HUES64 (cell line): ENCODE results near the gene MPPED2.
A peak's percentile ranks its signal among the peaks of the same experiment; 100 is the strongest.

Experiments used
- H3K27ac ChIP-seq: 2 replicates; pipeline ENCODE4 v1.7.0; 2013; ENCODE audit warnings: low read depth, low read length, inconsistent platforms
- H3K27me3 ChIP-seq: 2 replicates; pipeline ENCODE4 v1.6.1; 2013; ENCODE audit warnings: mild to moderate bottlenecking, low read length; ENCODE audit not compliant: insufficient read depth
- H3K36me3 ChIP-seq: 2 replicates; pipeline ENCODE4 v1.6.1; 2013; ENCODE audit warnings: mild to moderate bottlenecking, low read length; ENCODE audit not compliant: insufficient read depth
- H3K4me1 ChIP-seq: 2 replicates; pipeline ENCODE4 v1.6.1; 2013; ENCODE audit warnings: mild to moderate bottlenecking, low read length, moderate library complexity; ENCODE audit not compliant: insufficient read depth
- H3K4me3 ChIP-seq: 2 replicates; pipeline ENCODE4 v1.5.1; 2013; ENCODE audit warnings: mild to moderate bottlenecking, low read length, moderate library complexity
- H3K9ac ChIP-seq: 2 replicates; pipeline ENCODE4 v1.6.1; 2013; ENCODE audit warnings: mild to moderate bottlenecking, low read depth, low read length
- H3K9me3 ChIP-seq: 2 replicates; pipeline ENCODE4 v1.6.1; 2013; ENCODE audit warnings: low read depth, low read length; ENCODE audit not compliant: insufficient read depth
- WGBS: fragments of 150-250, 120-280 bp; methylation state at CpG from one replicate; pipeline ENCODE4 v1.1.7; 2013; ENCODE audit warnings: missing lambda C conversion rate; 5-methylcytosine and 5-hydroxymethylcytosine counted together

Gene MPPED2

GRCh38 chr11:30483056-30483455 lies 103.1 kb downstream of the MPPED2 start:
- WGBS: 44% methylated on average over 3 of the region's 3 CpGs
- no peak overlapping the region for H3K4me3 ChIP-seq
- no peaks in the 10 kb centered on the region for H3K36me3 ChIP-seq
- H3K27ac ChIP-seq: no peak overlapping the region
- H3K9ac ChIP-seq: no peak overlapping the region
- no peaks in the 10 kb centered on the region for H3K9me3 ChIP-seq
- no peaks in the 10 kb centered on the region for H3K27me3 ChIP-seq
- H3K4me1 ChIP-seq: peaks cover 51% of the 10 kb centered on the region

- Histone ChIP-seq H3K4me3 (no peak overlapping the region), H3K27me3 (no peaks in the 10 kb centered on the region), H3K9ac (no peak overlapping the region), H3K4me1 (peaks cover 60% of the 10 kb centered on the region), H3K9me3 (no peaks in the 10 kb centered on the region), H3K36me3 (no peaks in the 10 kb centered on the region), H3K27ac (no peak overlapping the region; the same call in 1 of the 2 replicates)
- WGBS: 91% methylated on average over 4 of the region's 4 CpGs
These were observed 104.4 kb downstream of the MPPED2 start for GRCh38 chr11:30481796-30482195.

GRCh38 chr11:30481330-30481729 lies 104.8 kb downstream of the MPPED2 start:
- WGBS: 50% methylated on average over 5 of the region's 5 CpGs
- Histone ChIP-seq H3K4me1 (peaks cover 61% of the 10 kb centered on the region), H3K27ac (peak overlapping the region; percentile 13; the same call in 1 of the 2 replicates)

GRCh38 chr11:30479899-30480298 lies 106.3 kb downstream of the MPPED2 start:
- Histone ChIP-seq H3K4me3 (peak overlapping the region; percentile 17; the same call in 1 of the 2 replicates), H3K4me1 (peaks cover 61% of the 10 kb centered on the region), H3K9ac (peak overlapping the region; percentile 48; the same call in 1 of the 2 replicates), H3K27ac (peak overlapping the region; percentile 50), H3K27me3 (no peaks in the 10 kb centered on the region), H3K36me3 (no peaks in the 10 kb centered on the region), H3K9me3 (no peaks in the 10 kb centered on the region)
- 37% methylated on average over 4 of the region's 4 CpGs for WGBS

More at GRCh38 chr11:30481330-30481729, 104.8 kb downstream of the MPPED2 start:
- H3K4me3 ChIP-seq: no peak overlapping the region
- H3K9ac ChIP-seq: no peak overlapping the region
- no peaks in the 10 kb centered on the region for H3K27me3 ChIP-seq
- H3K9me3 ChIP-seq: no peaks in the 10 kb centered on the region
- no peaks in the 10 kb centered on the region for H3K36me3 ChIP-seq

GRCh38 chr11:30478923-30479322 lies 107.2 kb downstream of the MPPED2 start:
- Histone ChIP-seq H3K27me3 (no peaks in the 10 kb centered on the region), H3K4me1 (peaks cover 61% of the 10 kb centered on the region)
- 74% methylated on average over 1 of the region's 3 CpGs for WGBS

GRCh38 chr11:30477061-30477460 lies 109.1 kb downstream of the MPPED2 start:
- H3K36me3 ChIP-seq: no peaks in the 10 kb centered on the region
- no peak overlapping the region for H3K4me3 ChIP-seq

More at GRCh38 chr11:30478923-30479322, 107.2 kb downstream of the MPPED2 start:
- Histone ChIP-seq H3K9ac (peak overlapping the region; percentile 12; the same call in 1 of the 2 replicates), H3K36me3 (no peaks in the 10 kb centered on the region), H3K9me3 (no peaks in the 10 kb centered on the region), H3K27ac (peak overlapping the region; percentile 7), H3K4me3 (no peak overlapping the region)

GRCh38 chr11:30474151-30474954 lies 111.8 kb downstream of the MPPED2 start:
- no peak overlapping the region for H3K9ac ChIP-seq
- H3K4me3 ChIP-seq: no peak overlapping the region
- H3K9me3 ChIP-seq: no peaks in the 10 kb centered on the region
- peaks cover 22% of the 10 kb centered on the region for H3K4me1 ChIP-seq
- WGBS: 86% methylated on average over 4 of the region's 4 CpGs
- H3K36me3 ChIP-seq: no peaks in the 10 kb centered on the region
- H3K27me3 ChIP-seq: no peaks in the 10 kb centered on the region
- no peak overlapping the region for H3K27ac ChIP-seq

More at GRCh38 chr11:30477061-30477460, 109.1 kb downstream of the MPPED2 start:
- Histone ChIP-seq H3K4me1 (peaks cover 49% of the 10 kb centered on the region), H3K27me3 (no peaks in the 10 kb centered on the region), H3K9me3 (no peaks in the 10 kb centered on the region), H3K27ac (no peak overlapping the region), H3K9ac (no peak overlapping the region)

GRCh38 chr11:30471244-30471643 lies 114.9 kb downstream of the MPPED2 start:
- peaks cover 10% of the 10 kb centered on the region; the same call in 1 of the 2 replicates for H3K4me1 ChIP-seq
- H3K27me3 ChIP-seq: no peaks in the 10 kb centered on the region
- WGBS: 92% methylated on average over 2 of the region's 2 CpGs
- H3K9me3 ChIP-seq: no peaks in the 10 kb centered on the region
- H3K36me3 ChIP-seq: no peaks in the 10 kb centered on the region
- no peak overlapping the region for H3K27ac ChIP-seq
- no peak overlapping the region for H3K4me3 ChIP-seq
- H3K9ac ChIP-seq: no peak overlapping the region

GRCh38 chr11:30468881-30469280 lies 117.3 kb downstream of the MPPED2 start:
- no peak overlapping the region for H3K4me3 ChIP-seq
- H3K4me1 ChIP-seq: peaks cover 10% of the 10 kb centered on the region; the same call in 1 of the 2 replicates

GRCh38 chr11:30467176-30467575 lies 119.0 kb downstream of the MPPED2 start:
- Histone ChIP-seq H3K4me1 (peaks cover 22% of the 10 kb centered on the region), H3K36me3 (no peaks in the 10 kb centered on the region), H3K27me3 (no peaks in the 10 kb centered on the region), H3K9ac (no peak overlapping the region), H3K4me3 (no peak overlapping the region), H3K9me3 (no peaks in the 10 kb centered on the region), H3K27ac (no peak overlapping the region)

More at GRCh38 chr11:30468881-30469280, 117.3 kb downstream of the MPPED2 start:
- H3K27ac ChIP-seq: no peak overlapping the region
- H3K36me3 ChIP-seq: no peaks in the 10 kb centered on the region
- no peaks in the 10 kb centered on the region for H3K9me3 ChIP-seq
- WGBS: 100% methylated on average over 2 of the region's 2 CpGs
- no peak overlapping the region for H3K9ac ChIP-seq
- no peaks in the 10 kb centered on the region for H3K27me3 ChIP-seq

GRCh38 chr11:30465623-30466022 lies 120.5 kb downstream of the MPPED2 start:
- no peaks in the 10 kb centered on the region for H3K36me3 ChIP-seq
- no peaks in the 10 kb centered on the region for H3K9me3 ChIP-seq
- no peak overlapping the region for H3K9ac ChIP-seq
- H3K27ac ChIP-seq: no peak overlapping the region
- no peaks in the 10 kb centered on the region for H3K27me3 ChIP-seq
- H3K4me1 ChIP-seq: peaks cover 27% of the 10 kb centered on the region
- H3K4me3 ChIP-seq: no peak overlapping the region
- no CpG with 5 or more reads among the region's 1 CpG for WGBS
